Measurements from ENCODE around the gene TNFRSF1B. TPM values are rescaled to one million over a fixed set of nuclear protein-coding genes. Genes with fewer than 3 reads are reported as not detected.

The TNFRSF1B gene
- polyA plus RNA-seq, 1 donor from 2014 or later = not detected

DNA sequence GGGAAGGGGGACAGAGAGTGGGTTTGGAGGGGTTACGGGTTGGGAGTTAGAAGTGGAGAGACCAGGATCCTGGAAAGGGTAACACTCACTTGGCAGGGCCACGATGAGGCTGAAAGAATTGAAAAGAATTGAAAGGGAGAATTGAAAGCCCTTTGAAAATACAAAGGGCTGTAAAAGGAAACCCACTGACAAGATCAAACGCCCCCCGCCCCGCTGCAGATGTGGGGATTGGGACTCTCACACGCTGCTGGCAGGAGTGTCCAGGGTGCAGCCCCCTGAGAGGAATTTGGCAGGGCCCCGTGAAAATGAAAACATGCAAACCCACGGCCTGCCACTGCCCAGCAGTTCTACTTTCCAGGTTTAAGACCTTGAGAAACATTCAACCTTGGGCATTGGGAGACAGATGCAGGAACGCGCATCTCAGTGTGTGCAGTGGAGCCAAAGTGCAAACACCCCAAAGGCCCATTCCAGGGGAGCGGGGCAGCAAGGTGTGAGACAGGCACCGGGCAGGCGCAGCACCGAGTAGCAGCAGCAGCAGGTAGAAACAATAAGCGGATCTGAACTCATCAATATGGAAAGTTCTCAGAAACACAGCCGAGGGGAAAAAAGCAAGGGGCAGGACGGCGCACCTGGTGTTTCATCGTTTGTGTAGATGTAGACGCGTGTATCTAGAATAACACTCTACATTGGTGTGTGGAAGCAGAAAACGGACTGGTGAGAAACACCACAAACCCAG is 8.3 kb upstream of the TNFRSF1B start:
- H2AFZ ChIP-seq (ENCODE audit: low read depth, low read length) = no peak overlapping the region
- no peaks in the 10 kb centered on the region for H3K36me3 ChIP-seq (ENCODE audit: insufficient read depth, low read length)
- no peaks in the 10 kb centered on the region for H3K9me3 ChIP-seq (ENCODE audit: low read length)
- H3K4me3 ChIP-seq (ENCODE audit: low read length) = no peak overlapping the region
- H3K79me2 ChIP-seq (replicated peaks; ENCODE audit: insufficient read depth, low read length) = no peaks in the 10 kb centered on the region
- H3K4me2 ChIP-seq (ENCODE audit: low read length) = no peak overlapping the region
- H3F3A ChIP-seq (ENCODE audit: insufficient read depth, low read length, poor library complexity, severe bottlenecking) = no peaks in the 10 kb centered on the region
- no peaks in the 10 kb centered on the region for H4K20me1 ChIP-seq (ENCODE audit: insufficient read depth)
- TF ChIP-seq MXI1 (conservative IDR thresholded peaks at IDR 0.05; ENCODE audit: poor library complexity, severe bottlenecking) = no peak
- no peak for TF ChIP-seq POLR2AphosphoS5 (IDR thresholded peaks at IDR 0.05)
- no peak for TF ChIP-seq TAF1 (IDR thresholded peaks at IDR 0.05; ENCODE audit: low read depth)
- TF ChIP-seq RAD21 (conservative IDR thresholded peaks at IDR 0.05) = no peak
- TF ChIP-seq, protein P1, sequence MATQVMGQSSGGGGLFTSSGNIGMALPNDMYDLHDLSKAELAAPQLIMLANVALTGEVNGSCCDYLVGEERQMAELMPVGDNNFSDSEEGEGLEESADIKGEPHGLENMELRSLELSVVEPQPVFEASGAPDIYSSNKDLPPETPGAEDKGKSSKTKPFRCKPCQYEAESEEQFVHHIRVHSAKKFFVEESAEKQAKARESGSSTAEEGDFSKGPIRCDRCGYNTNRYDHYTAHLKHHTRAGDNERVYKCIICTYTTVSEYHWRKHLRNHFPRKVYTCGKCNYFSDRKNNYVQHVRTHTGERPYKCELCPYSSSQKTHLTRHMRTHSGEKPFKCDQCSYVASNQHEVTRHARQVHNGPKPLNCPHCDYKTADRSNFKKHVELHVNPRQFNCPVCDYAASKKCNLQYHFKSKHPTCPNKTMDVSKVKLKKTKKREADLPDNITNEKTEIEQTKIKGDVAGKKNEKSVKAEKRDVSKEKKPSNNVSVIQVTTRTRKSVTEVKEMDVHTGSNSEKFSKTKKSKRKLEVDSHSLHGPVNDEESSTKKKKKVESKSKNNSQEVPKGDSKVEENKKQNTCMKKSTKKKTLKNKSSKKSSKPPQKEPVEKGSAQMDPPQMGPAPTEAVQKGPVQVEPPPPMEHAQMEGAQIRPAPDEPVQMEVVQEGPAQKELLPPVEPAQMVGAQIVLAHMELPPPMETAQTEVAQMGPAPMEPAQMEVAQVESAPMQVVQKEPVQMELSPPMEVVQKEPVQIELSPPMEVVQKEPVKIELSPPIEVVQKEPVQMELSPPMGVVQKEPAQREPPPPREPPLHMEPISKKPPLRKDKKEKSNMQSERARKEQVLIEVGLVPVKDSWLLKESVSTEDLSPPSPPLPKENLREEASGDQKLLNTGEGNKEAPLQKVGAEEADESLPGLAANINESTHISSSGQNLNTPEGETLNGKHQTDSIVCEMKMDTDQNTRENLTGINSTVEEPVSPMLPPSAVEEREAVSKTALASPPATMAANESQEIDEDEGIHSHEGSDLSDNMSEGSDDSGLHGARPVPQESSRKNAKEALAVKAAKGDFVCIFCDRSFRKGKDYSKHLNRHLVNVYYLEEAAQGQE (IDR thresholded peaks at IDR 0.05; ENCODE audit: borderline replicate concordance) = no peak
- TF ChIP-seq, protein P2, sequence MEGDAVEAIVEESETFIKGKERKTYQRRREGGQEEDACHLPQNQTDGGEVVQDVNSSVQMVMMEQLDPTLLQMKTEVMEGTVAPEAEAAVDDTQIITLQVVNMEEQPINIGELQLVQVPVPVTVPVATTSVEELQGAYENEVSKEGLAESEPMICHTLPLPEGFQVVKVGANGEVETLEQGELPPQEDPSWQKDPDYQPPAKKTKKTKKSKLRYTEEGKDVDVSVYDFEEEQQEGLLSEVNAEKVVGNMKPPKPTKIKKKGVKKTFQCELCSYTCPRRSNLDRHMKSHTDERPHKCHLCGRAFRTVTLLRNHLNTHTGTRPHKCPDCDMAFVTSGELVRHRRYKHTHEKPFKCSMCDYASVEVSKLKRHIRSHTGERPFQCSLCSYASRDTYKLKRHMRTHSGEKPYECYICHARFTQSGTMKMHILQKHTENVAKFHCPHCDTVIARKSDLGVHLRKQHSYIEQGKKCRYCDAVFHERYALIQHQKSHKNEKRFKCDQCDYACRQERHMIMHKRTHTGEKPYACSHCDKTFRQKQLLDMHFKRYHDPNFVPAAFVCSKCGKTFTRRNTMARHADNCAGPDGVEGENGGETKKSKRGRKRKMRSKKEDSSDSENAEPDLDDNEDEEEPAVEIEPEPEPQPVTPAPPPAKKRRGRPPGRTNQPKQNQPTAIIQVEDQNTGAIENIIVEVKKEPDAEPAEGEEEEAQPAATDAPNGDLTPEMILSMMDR (IDR thresholded peaks at IDR 0.05; ENCODE audit: poor library complexity, severe bottlenecking) = no peak
- no peaks in the 10 kb centered on the region for H3K9me2 ChIP-seq (ENCODE audit: insufficient read depth, low read length)
- H3K27ac ChIP-seq (ENCODE audit: low read length) = no peak overlapping the region
- no peak overlapping the region for H3K9ac ChIP-seq (ENCODE audit: low read length)
- no peaks in the 10 kb centered on the region for H3K27me3 ChIP-seq (ENCODE audit: insufficient read depth, low read depth, low read length)

DNA sequence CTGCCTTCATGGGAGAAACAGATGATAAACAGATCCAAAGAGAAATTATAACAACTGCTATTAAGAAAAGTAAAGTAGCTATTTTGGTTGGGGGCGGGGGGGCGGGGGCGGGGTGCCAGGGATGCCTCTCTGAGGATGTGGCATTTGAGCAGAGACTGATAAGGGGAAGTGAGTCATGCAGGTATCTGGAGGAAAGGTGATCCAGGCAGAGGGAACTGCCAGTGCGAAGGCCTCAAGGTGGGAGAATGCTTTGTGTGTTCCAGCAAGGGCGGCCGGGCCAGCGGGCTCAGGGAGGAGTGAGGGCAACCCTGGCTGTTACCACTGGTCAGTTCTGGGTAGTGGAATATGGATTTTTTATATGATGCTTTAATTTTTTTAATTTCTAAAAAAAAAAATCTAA is 7.0 kb upstream of the TNFRSF1B start:
- no peak overlapping the region for H3K4me3 ChIP-seq (ENCODE audit: low read length)
- H3K79me2 ChIP-seq (replicated peaks; ENCODE audit: insufficient read depth, low read length) = no peaks in the 10 kb centered on the region
- no peak overlapping the region for H3K9ac ChIP-seq (ENCODE audit: low read length)
- no peak overlapping the region for H3K4me2 ChIP-seq (ENCODE audit: low read length)
- no peaks in the 10 kb centered on the region for H3K27me3 ChIP-seq (ENCODE audit: insufficient read depth, low read depth, low read length)
- no peak overlapping the region for H3K27ac ChIP-seq (ENCODE audit: low read length)
- no peaks in the 10 kb centered on the region for H3K9me3 ChIP-seq (ENCODE audit: low read length)
- no peaks in the 10 kb centered on the region for H3K36me3 ChIP-seq (ENCODE audit: insufficient read depth, low read length)
- H3K9me2 ChIP-seq (ENCODE audit: insufficient read depth, low read length) = no peaks in the 10 kb centered on the region
- no peak overlapping the region for H2AFZ ChIP-seq (ENCODE audit: low read depth, low read length)
- TF ChIP-seq RAD21 (conservative IDR thresholded peaks at IDR 0.05) = no peak
- no peak for TF ChIP-seq POLR2AphosphoS5 (IDR thresholded peaks at IDR 0.05)
- TF ChIP-seq, protein P1 (IDR thresholded peaks at IDR 0.05; ENCODE audit: borderline replicate concordance) = no peak
- TF ChIP-seq, protein P2 (IDR thresholded peaks at IDR 0.05; ENCODE audit: poor library complexity, severe bottlenecking) = no peak
- TF ChIP-seq MXI1 (conservative IDR thresholded peaks at IDR 0.05; ENCODE audit: poor library complexity, severe bottlenecking) = no peak
- no peak for TF ChIP-seq EP300 (conservative IDR thresholded peaks at IDR 0.05; ENCODE audit: poor library complexity, severe bottlenecking)
- no peak for TF ChIP-seq SMC3 (conservative IDR thresholded peaks at IDR 0.05; ENCODE audit: poor library complexity)
- no peak for TF ChIP-seq EZH2 (IDR thresholded peaks at IDR 0.05; ENCODE audit: borderline replicate concordance, insufficient read depth, low read length, poor library complexity, severe bottlenecking)
- no peak for TF ChIP-seq TAF1 (IDR thresholded peaks at IDR 0.05; ENCODE audit: low read depth)
- no peaks in the 10 kb centered on the region for H4K20me1 ChIP-seq (ENCODE audit: insufficient read depth)
- no peaks in the 10 kb centered on the region for H3F3A ChIP-seq (ENCODE audit: insufficient read depth, low read length, poor library complexity, severe bottlenecking)

Measured in neural cell (in vitro differentiated cells).